ENCODE results near the gene ACSF2. TPM values are rescaled to one million over a fixed set of nuclear protein-coding genes. Genes with fewer than 3 reads are reported as not detected.

Gene ACSF2
- total RNA-seq, 1 donor, result 63.0 TPM

DNA sequence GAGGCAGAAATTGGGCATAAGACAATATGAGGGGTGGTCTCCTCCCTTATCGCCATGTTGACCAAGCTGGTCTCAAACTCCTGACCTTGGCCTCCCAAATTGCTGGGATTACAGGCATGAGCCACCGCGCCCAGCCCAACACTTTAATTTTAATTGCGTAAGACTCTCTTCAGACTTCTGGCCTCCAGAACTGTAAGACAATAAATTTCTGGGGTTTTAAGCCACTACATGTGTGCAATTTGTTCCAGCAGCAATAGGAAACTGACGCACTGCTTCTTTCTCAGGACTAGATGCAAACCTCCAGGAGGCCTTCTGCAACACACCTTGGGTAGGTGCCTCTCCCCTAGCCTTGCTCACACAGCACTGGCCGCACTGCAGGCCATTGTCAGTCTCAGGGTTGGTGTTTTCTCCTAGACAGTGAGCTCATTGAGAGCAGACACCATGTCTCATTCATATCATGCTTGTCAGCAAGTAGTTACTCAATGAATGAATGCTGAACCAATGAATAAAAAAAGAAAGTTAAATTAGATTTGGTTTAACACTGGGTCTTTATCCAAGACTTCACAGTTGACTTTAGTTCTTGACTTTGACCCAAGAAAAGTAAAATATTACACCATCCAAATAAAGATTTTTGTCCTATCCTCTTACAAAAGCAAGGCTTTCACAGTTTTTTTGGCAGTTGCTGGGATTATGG is 5.5 kb upstream of the ACSF2 start:
- H3K9me3 ChIP-seq (ENCODE audit: low read depth, low read length), result no peaks in the 10 kb centered on the region
- no peaks in the 10 kb centered on the region for H3K79me2 ChIP-seq (ENCODE audit: insufficient read depth, low read length)
- peak overlapping the region; percentile 80 for H3K4me2 ChIP-seq (ENCODE audit: insufficient read depth, low read length)
- H3K4me3 ChIP-seq (ENCODE audit: insufficient read depth, low read length), result peak overlapping the region; percentile 58
- no peak for TF ChIP-seq CTCF (IDR thresholded peaks at IDR 0.05; ENCODE audit: extremely low read depth, low read depth, low read length)
- H4K20me1 ChIP-seq (ENCODE audit: insufficient read depth, low read length), result no peaks in the 10 kb centered on the region
- DNase-seq (ENCODE audit: insufficient read length, low spot score, missing footprints), result peak; percentile 58
- peak overlapping the region; percentile 49 for H2AFZ ChIP-seq (ENCODE audit: low read length)
- H3K36me3 ChIP-seq (ENCODE audit: insufficient read depth, low read length), result no peaks in the 10 kb centered on the region
- H3K27ac ChIP-seq (ENCODE audit: low read depth, low read length), result peak overlapping the region; percentile 64
- peaks cover 38% of the 10 kb centered on the region for H3K4me1 ChIP-seq (ENCODE audit: insufficient read depth, low read length)
- H3K27me3 ChIP-seq (ENCODE audit: insufficient read depth, low read length), result no peaks in the 10 kb centered on the region

DNA sequence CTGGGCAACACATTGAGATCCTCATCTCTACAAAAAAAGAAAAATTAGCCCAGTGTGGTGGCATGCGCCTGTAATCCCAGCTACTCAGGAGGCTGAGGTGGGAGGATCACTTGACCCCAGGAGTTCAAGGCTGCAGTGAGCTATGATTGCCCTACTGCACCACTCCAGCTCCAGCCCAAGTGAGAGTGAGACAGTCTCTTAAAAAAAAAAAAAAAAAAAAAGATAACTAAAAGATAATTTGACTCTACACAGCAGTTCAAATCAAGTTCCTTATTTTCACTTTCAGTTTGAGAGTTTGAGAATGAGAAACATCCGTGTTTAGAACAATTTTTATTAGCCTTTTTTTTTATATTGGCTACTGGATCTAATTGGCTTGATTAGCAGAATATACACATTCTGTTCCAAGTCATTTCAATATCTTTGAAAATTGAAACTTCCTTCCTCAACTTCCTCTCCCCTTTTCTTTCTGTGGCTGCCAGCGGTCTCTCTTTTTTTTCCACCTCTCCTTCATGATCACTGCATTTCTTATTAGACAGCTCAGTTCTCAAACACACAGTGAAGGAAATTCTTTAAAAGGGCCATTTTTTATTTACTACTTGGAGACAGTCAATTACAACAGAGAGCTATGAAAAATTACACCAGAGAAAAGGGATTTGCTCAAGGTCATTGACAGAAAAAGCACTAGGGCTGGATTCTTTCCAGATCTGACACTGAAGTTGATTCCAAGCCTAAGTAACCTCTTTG is 4.5 kb upstream of the ACSF2 start:
- DNase-seq (ENCODE audit: insufficient read length, low spot score, missing footprints), result peak; percentile 47
- TF ChIP-seq CTCF (IDR thresholded peaks at IDR 0.05; ENCODE audit: extremely low read depth, low read depth, low read length), result no peak
- Histone ChIP-seq H3K36me3 (ENCODE audit: insufficient read depth, low read length) (no peaks in the 10 kb centered on the region), H3K9me3 (ENCODE audit: low read depth, low read length) (no peaks in the 10 kb centered on the region), H3K4me3 (ENCODE audit: insufficient read depth, low read length) (peak overlapping the region; percentile 58), H4K20me1 (ENCODE audit: insufficient read depth, low read length) (no peaks in the 10 kb centered on the region), H2AFZ (ENCODE audit: low read length) (peak overlapping the region; percentile 49), H3K4me1 (ENCODE audit: insufficient read depth, low read length) (peaks cover 41% of the 10 kb centered on the region), H3K79me2 (ENCODE audit: insufficient read depth, low read length) (peaks cover 2% of the 10 kb centered on the region), H3K4me2 (ENCODE audit: insufficient read depth, low read length) (peak overlapping the region; percentile 80), H3K27ac (ENCODE audit: low read depth, low read length) (peak overlapping the region; percentile 64), H3K27me3 (ENCODE audit: insufficient read depth, low read length) (no peaks in the 10 kb centered on the region)

- no peaks in the 10 kb centered on the region for H3K27me3 ChIP-seq (ENCODE audit: insufficient read depth, low read length)
- H3K4me1 ChIP-seq (ENCODE audit: insufficient read depth, low read length), result peaks cover 52% of the 10 kb centered on the region
- no peak for TF ChIP-seq CTCF (IDR thresholded peaks at IDR 0.05; ENCODE audit: extremely low read depth, low read depth, low read length)
- peaks cover 9% of the 10 kb centered on the region for H3K79me2 ChIP-seq (ENCODE audit: insufficient read depth, low read length)
- no peak for DNase-seq (ENCODE audit: insufficient read length, low spot score, missing footprints)
- H3K4me3 ChIP-seq (ENCODE audit: insufficient read depth, low read length), result no peak overlapping the region
- H3K4me2 ChIP-seq (ENCODE audit: insufficient read depth, low read length), result no peak overlapping the region
- no peak overlapping the region for H3K27ac ChIP-seq (ENCODE audit: low read depth, low read length)
- no peaks in the 10 kb centered on the region for H3K9me3 ChIP-seq (ENCODE audit: low read depth, low read length)
- peaks cover 3% of the 10 kb centered on the region for H4K20me1 ChIP-seq (ENCODE audit: insufficient read depth, low read length)
- H2AFZ ChIP-seq (ENCODE audit: low read length), result no peak overlapping the region
- H3K36me3 ChIP-seq (ENCODE audit: insufficient read depth, low read length), result no peaks in the 10 kb centered on the region
These were observed 3.3 kb upstream of the ACSF2 start for GRCh38 chr17:50422738-50423137.

GRCh38 chr17:50423553-50424159 is 2.4 kb upstream of the ACSF2 start:
- peak; percentile 98 for DNase-seq (ENCODE audit: insufficient read length, low spot score, missing footprints)
- peaks cover 55% of the 10 kb centered on the region for H3K4me1 ChIP-seq (ENCODE audit: insufficient read depth, low read length)
- H3K4me2 ChIP-seq (ENCODE audit: insufficient read depth, low read length), result peak overlapping the region; percentile 53
- no peak for TF ChIP-seq CTCF (IDR thresholded peaks at IDR 0.05; ENCODE audit: extremely low read depth, low read depth, low read length)
- H4K20me1 ChIP-seq (ENCODE audit: insufficient read depth, low read length), result peaks cover 3% of the 10 kb centered on the region
- H3K27ac ChIP-seq (ENCODE audit: low read depth, low read length), result peak overlapping the region; percentile 72
- no peaks in the 10 kb centered on the region for H3K9me3 ChIP-seq (ENCODE audit: low read depth, low read length)
- H3K27me3 ChIP-seq (ENCODE audit: insufficient read depth, low read length), result no peaks in the 10 kb centered on the region
- no peak overlapping the region for H2AFZ ChIP-seq (ENCODE audit: low read length)
- no peaks in the 10 kb centered on the region for H3K36me3 ChIP-seq (ENCODE audit: insufficient read depth, low read length)
- H3K4me3 ChIP-seq (ENCODE audit: insufficient read depth, low read length), result no peak overlapping the region
- peaks cover 16% of the 10 kb centered on the region for H3K79me2 ChIP-seq (ENCODE audit: insufficient read depth, low read length)
